ENCODE measurements around the gene PIK3CA.

The PIK3CA gene

DNA sequence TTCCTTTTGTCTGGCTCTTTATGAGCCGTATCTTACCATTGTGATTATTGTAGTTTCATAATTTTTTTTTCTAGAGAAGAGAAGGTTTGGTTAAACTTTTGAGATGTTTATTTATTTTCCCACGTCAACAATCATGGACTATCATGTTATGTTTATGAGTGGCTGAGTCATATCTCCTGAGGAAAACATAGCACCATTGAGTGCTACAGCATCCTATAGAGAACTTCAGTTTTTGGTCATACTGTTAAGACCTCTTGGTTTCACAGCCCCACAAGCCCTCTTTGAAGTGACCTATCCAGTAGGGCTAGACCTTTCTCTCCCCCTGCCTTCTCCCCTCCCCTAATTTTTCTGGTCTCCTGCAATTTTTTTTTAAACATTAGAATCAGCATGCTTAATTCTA is 20.8 kb downstream of the PIK3CA start:
- WGBS (ENCODE audit: insufficient coverage) = 100% methylated on average over 1 of the region's 2 CpGs
- Histone ChIP-seq H3K36me3 (ENCODE audit: control insufficient read depth in 4 of 4, insufficient read depth in 4 of 4, low read length in 3 of 4) (no peaks in the 10 kb centered on the region), H3K27me3 (replicated peaks in 2 of 5; ENCODE audit: control insufficient read depth in 4 of 5, insufficient read depth in 5 of 5, low read length in 4 of 5) (no peaks in the 10 kb centered on the region), H3K4me1 (ENCODE audit: control extremely low read depth in 1 of 4, control insufficient read depth in 4 of 4, insufficient read depth in 4 of 4, low read length in 3 of 4) (no peaks in the 10 kb centered on the region), H3K9me3 (ENCODE audit: control extremely low read depth in 1 of 5, control insufficient read depth in 4 of 5, insufficient read depth in 2 of 5, low read depth in 1 of 5, low read length in 4 of 5) (peaks cover 0 to 22% (median 0%) of the 10 kb centered on the region in 5 experiments), H3K27ac (ENCODE audit: insufficient read depth in 1 of 2, low read depth in 1 of 2, low read length in 2 of 2, poor library complexity in 1 of 2, severe bottlenecking in 2 of 2) (no peak overlapping the region), H3K4me3 (ENCODE audit: control insufficient read depth in 1 of 7, extremely low read depth in 1 of 7, insufficient read depth in 4 of 7, low read depth in 2 of 7, low read length in 6 of 7) (no peak overlapping the region)
- CTCF ChIA-PET = no interaction called here
- POLR2A ChIA-PET = no interaction called here
- DNase-seq = no peak

DNA sequence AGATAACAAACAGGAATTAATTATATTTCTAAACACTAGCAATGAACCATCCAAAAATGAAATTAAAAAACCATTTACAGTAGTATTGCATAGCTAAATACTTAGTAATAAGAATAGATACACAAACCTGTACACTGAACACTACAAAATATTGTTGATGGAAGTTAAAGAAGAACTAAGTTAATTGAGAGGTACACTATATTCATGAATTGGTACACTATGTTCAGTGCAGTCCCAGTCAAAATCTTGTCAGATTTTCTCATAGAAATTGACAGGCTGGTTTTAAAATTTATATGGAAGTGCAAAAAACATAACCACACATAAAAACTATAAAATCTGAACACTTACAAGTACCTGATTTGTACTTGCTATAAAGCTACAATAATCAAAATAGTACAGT is 24.4 kb downstream of the PIK3CA start:
- Histone ChIP-seq H3K4me1 (ENCODE audit: control extremely low read depth in 1 of 4, control insufficient read depth in 4 of 4, insufficient read depth in 4 of 4, low read length in 3 of 4) (peaks cover 0 to 3% (median 0%) of the 10 kb centered on the region in 4 experiments), H3K4me3 (ENCODE audit: control insufficient read depth in 1 of 7, extremely low read depth in 1 of 7, insufficient read depth in 4 of 7, low read depth in 2 of 7, low read length in 6 of 7) (no peak overlapping the region), H3K27ac (ENCODE audit: insufficient read depth in 1 of 2, low read depth in 1 of 2, low read length in 2 of 2, poor library complexity in 1 of 2, severe bottlenecking in 2 of 2) (no peak overlapping the region), H3K27me3 (replicated peaks in 2 of 5; ENCODE audit: control insufficient read depth in 4 of 5, insufficient read depth in 5 of 5, low read length in 4 of 5) (no peaks in the 10 kb centered on the region), H3K36me3 (ENCODE audit: control insufficient read depth in 4 of 4, insufficient read depth in 4 of 4, low read length in 3 of 4) (no peaks in the 10 kb centered on the region), H3K9me3 (ENCODE audit: control extremely low read depth in 1 of 5, control insufficient read depth in 4 of 5, insufficient read depth in 2 of 5, low read depth in 1 of 5, low read length in 4 of 5) (peaks cover 0 to 22% (median 0%) of the 10 kb centered on the region in 5 experiments)
- ChIA-PET CTCF (interaction anchor here (1.1 to 1.5 kb wide), 3 partner anchors 12 to 23 kb away, joined by 3 to 5 read pairs (median 4); no protein-coding TSS in a partner anchor), POLR2A (no interaction called here)
- no peak for DNase-seq

GRCh38 chr3:179174316-179174715 is 26.2 kb downstream of the PIK3CA start:
- H3K4me1 ChIP-seq (ENCODE audit: control extremely low read depth in 1 of 4, control insufficient read depth in 4 of 4, insufficient read depth in 4 of 4, low read length in 3 of 4) = peaks cover 0 to 3% (median 0%) of the 10 kb centered on the region in 4 experiments
- no peaks in the 10 kb centered on the region for H3K27me3 ChIP-seq (replicated peaks in 2 of 5; ENCODE audit: control insufficient read depth in 4 of 5, insufficient read depth in 5 of 5, low read length in 4 of 5)
- ChIA-PET POLR2A (no interaction called here), CTCF (interaction anchor here (1.8 kb wide), 1 partner anchor 8 kb away, joined by 5 read pairs; no protein-coding TSS in a partner anchor)
- DNase-seq = peak in 1 of 3 donors; percentile 10
- H3K27ac ChIP-seq (ENCODE audit: insufficient read depth in 1 of 2, low read depth in 1 of 2, low read length in 2 of 2, poor library complexity in 1 of 2, severe bottlenecking in 2 of 2) = no peak overlapping the region
- no peaks in the 10 kb centered on the region for H3K36me3 ChIP-seq (ENCODE audit: control insufficient read depth in 4 of 4, insufficient read depth in 4 of 4, low read length in 3 of 4)
- peaks cover 0 to 20% (median 0%) of the 10 kb centered on the region in 5 experiments for H3K9me3 ChIP-seq (ENCODE audit: control extremely low read depth in 1 of 5, control insufficient read depth in 4 of 5, insufficient read depth in 2 of 5, low read depth in 1 of 5, low read length in 4 of 5)
- H3K4me3 ChIP-seq (ENCODE audit: control insufficient read depth in 1 of 7, extremely low read depth in 1 of 7, insufficient read depth in 4 of 7, low read depth in 2 of 7, low read length in 6 of 7) = no peak overlapping the region
- WGBS (ENCODE audit: insufficient coverage) = 100% methylated on average over 3 of the region's 3 CpGs

DNA sequence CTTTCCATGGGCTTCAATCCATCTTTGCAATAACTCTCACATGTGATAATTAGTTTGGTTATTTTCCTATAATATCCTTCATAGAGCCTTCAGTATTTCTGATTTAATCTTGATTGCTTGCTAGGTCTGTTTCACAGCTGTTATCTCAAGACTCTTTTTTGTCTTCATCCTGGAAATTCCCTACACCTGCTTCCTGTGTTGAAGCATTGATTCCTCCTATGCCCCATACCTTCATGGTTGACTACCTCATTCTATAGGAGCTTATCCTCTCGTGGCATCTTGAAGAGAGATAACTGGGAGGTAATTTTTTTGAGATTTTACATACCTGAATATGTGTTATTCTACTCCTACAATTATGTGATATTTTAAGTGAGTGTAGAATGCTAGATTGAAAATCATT is 26.7 kb downstream of the PIK3CA start:
- Histone ChIP-seq H3K36me3 (ENCODE audit: control insufficient read depth in 4 of 4, insufficient read depth in 4 of 4, low read length in 3 of 4) (no peaks in the 10 kb centered on the region), H3K27ac (ENCODE audit: insufficient read depth in 1 of 2, low read depth in 1 of 2, low read length in 2 of 2, poor library complexity in 1 of 2, severe bottlenecking in 2 of 2) (no peak overlapping the region), H3K9me3 (ENCODE audit: control extremely low read depth in 1 of 5, control insufficient read depth in 4 of 5, insufficient read depth in 2 of 5, low read depth in 1 of 5, low read length in 4 of 5) (peaks cover 0 to 20% (median 0%) of the 10 kb centered on the region in 5 experiments), H3K4me3 (ENCODE audit: control insufficient read depth in 1 of 7, extremely low read depth in 1 of 7, insufficient read depth in 4 of 7, low read depth in 2 of 7, low read length in 6 of 7) (no peak overlapping the region), H3K27me3 (replicated peaks in 2 of 5; ENCODE audit: control insufficient read depth in 4 of 5, insufficient read depth in 5 of 5, low read length in 4 of 5) (no peaks in the 10 kb centered on the region), H3K4me1 (ENCODE audit: control extremely low read depth in 1 of 4, control insufficient read depth in 4 of 4, insufficient read depth in 4 of 4, low read length in 3 of 4) (peaks cover 0 to 3% (median 0%) of the 10 kb centered on the region in 4 experiments)
- POLR2A ChIA-PET = no interaction called here
- DNase-seq = no peak
- no CpG with 5 or more reads among the region's 1 CpG for WGBS (ENCODE audit: insufficient coverage)
- CTCF ChIA-PET = interaction anchor here (1.8 kb wide), 1 partner anchor 8 kb away, joined by 5 read pairs; no protein-coding TSS in a partner anchor

DNA sequence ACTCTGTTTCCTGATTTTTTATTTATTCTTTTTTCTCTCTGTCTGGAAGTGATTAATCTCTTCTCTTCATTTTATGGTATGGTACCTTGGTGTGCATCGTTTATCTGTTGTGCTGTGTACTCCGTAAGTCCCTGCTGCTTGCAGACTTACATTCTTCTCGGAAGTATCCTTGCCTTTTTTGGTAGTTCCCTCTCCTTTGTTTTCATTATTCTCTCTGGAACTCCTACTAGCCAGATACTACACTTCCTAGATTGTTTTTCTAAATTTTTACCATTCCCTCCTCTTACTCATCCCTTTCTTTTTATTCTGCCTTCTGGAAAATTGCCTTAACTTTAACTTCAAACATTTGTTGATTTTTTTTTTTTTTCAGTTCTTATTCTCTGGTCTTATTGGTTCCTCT is 27.2 kb downstream of the PIK3CA start:
- H3K27me3 ChIP-seq (replicated peaks in 2 of 5; ENCODE audit: control insufficient read depth in 4 of 5, insufficient read depth in 5 of 5, low read length in 4 of 5) = no peaks in the 10 kb centered on the region
- POLR2A ChIA-PET = no interaction called here
- no peak overlapping the region for H3K27ac ChIP-seq (ENCODE audit: insufficient read depth in 1 of 2, low read depth in 1 of 2, low read length in 2 of 2, poor library complexity in 1 of 2, severe bottlenecking in 2 of 2)
- H3K36me3 ChIP-seq (ENCODE audit: control insufficient read depth in 4 of 4, insufficient read depth in 4 of 4, low read length in 3 of 4) = no peaks in the 10 kb centered on the region
- no peak overlapping the region for H3K4me3 ChIP-seq (ENCODE audit: control insufficient read depth in 1 of 7, extremely low read depth in 1 of 7, insufficient read depth in 4 of 7, low read depth in 2 of 7, low read length in 6 of 7)
- CTCF ChIA-PET = interaction anchor here (1.9 kb wide), 1 partner anchor 10 kb away, joined by 5 read pairs; no protein-coding TSS in a partner anchor
- DNase-seq = no peak
- peaks cover 0 to 15% (median 0%) of the 10 kb centered on the region in 5 experiments for H3K9me3 ChIP-seq (ENCODE audit: control extremely low read depth in 1 of 5, control insufficient read depth in 4 of 5, insufficient read depth in 2 of 5, low read depth in 1 of 5, low read length in 4 of 5)
- WGBS (ENCODE audit: insufficient coverage) = 95% methylated on average over 2 of the region's 3 CpGs
- peaks cover 0 to 3% (median 0%) of the 10 kb centered on the region in 4 experiments for H3K4me1 ChIP-seq (ENCODE audit: control extremely low read depth in 1 of 4, control insufficient read depth in 4 of 4, insufficient read depth in 4 of 4, low read length in 3 of 4)

DNA sequence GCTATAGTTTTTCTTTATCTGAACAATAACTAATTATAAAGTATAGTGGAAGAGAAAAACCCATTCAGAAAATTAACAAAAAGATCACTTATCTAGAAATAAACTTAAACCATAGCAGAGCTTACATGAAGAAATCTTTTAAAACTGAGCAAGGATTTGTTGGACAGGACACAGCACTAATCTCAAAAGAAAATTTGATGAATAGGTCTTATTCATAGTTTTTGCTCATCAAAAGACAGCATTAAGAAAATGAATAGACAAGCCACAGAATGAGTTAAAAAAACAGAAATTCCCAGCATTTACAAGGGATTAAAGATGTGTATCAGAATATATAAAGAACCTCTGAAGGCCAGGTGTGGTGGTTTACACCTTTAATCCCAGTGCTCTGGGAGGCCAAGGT is 29.5 kb downstream of the PIK3CA start:
- no peaks in the 10 kb centered on the region for H3K27me3 ChIP-seq (replicated peaks in 2 of 5; ENCODE audit: control insufficient read depth in 4 of 5, insufficient read depth in 5 of 5, low read length in 4 of 5)
- POLR2A ChIA-PET = no interaction called here
- no peaks in the 10 kb centered on the region for H3K9me3 ChIP-seq (ENCODE audit: control extremely low read depth in 1 of 5, control insufficient read depth in 4 of 5, insufficient read depth in 2 of 5, low read depth in 1 of 5, low read length in 4 of 5)
- H3K27ac ChIP-seq (ENCODE audit: insufficient read depth in 1 of 2, low read depth in 1 of 2, low read length in 2 of 2, poor library complexity in 1 of 2, severe bottlenecking in 2 of 2) = no peak overlapping the region
- CTCF ChIA-PET = interaction anchor here (1.4 kb wide), 1 partner anchor 18 kb away, joined by 3 read pairs; no protein-coding TSS in a partner anchor
- H3K36me3 ChIP-seq (ENCODE audit: control insufficient read depth in 4 of 4, insufficient read depth in 4 of 4, low read length in 3 of 4) = no peaks in the 10 kb centered on the region
- H3K4me1 ChIP-seq (ENCODE audit: control extremely low read depth in 1 of 4, control insufficient read depth in 4 of 4, insufficient read depth in 4 of 4, low read length in 3 of 4) = peaks cover 10 to 22% (median 16%) of the 10 kb centered on the region in 4 experiments
- DNase-seq = no peak
- no peak overlapping the region for H3K4me3 ChIP-seq (ENCODE audit: control insufficient read depth in 1 of 7, extremely low read depth in 1 of 7, insufficient read depth in 4 of 7, low read depth in 2 of 7, low read length in 6 of 7)

- Histone ChIP-seq H3K4me1 (ENCODE audit: control extremely low read depth in 1 of 4, control insufficient read depth in 4 of 4, insufficient read depth in 4 of 4, low read length in 3 of 4) (peaks cover 9 to 25% (median 16%) of the 10 kb centered on the region in 4 experiments), H3K27me3 (replicated peaks in 2 of 5; ENCODE audit: control insufficient read depth in 4 of 5, insufficient read depth in 5 of 5, low read length in 4 of 5) (no peaks in the 10 kb centered on the region)
- POLR2A ChIA-PET = no interaction called here
These were observed 31.1 kb downstream of the PIK3CA start for GRCh38 chr3:179179256-179179655.

More at GRCh38 chr3:179179256-179179655, 31.1 kb downstream of the PIK3CA start:
- Histone ChIP-seq H3K36me3 (ENCODE audit: control insufficient read depth in 4 of 4, insufficient read depth in 4 of 4, low read length in 3 of 4) (no peaks in the 10 kb centered on the region), H3K4me3 (ENCODE audit: control insufficient read depth in 1 of 7, extremely low read depth in 1 of 7, insufficient read depth in 4 of 7, low read depth in 2 of 7, low read length in 6 of 7) (no peak overlapping the region), H3K9me3 (ENCODE audit: control extremely low read depth in 1 of 5, control insufficient read depth in 4 of 5, insufficient read depth in 2 of 5, low read depth in 1 of 5, low read length in 4 of 5) (no peaks in the 10 kb centered on the region), H3K27ac (ENCODE audit: insufficient read depth in 1 of 2, low read depth in 1 of 2, low read length in 2 of 2, poor library complexity in 1 of 2, severe bottlenecking in 2 of 2) (no peak overlapping the region)
- no CpG with 5 or more reads among the region's 2 CpGs for WGBS (ENCODE audit: insufficient coverage)
- CTCF ChIA-PET = no interaction called here
- no peak for DNase-seq

Measured in common myeloid progenitor, CD34-positive (primary cell).